K562 (cell line): Measurements from ENCODE around the gene MMP19. TPM values are rescaled to one million over a fixed set of nuclear protein-coding genes. Genes with fewer than 3 reads are reported as not detected.

Experiments
- BCL6 ChIP-seq: fragments of 250-450 bp; sonication (Bioruptor Pico); IDR thresholded peaks from 2 replicates; pipeline ENCODE4 v1.4.0; 2020
- CBFA2T2 ChIP-seq: fragments of 450-650 bp; conservative IDR thresholded peaks from 2 replicates; pipeline ENCODE4 v1.6.1; 2017; ENCODE audit warnings: mild to moderate bottlenecking
- CHD1 ChIP-seq: fragments of 200-600 bp; sonication (generic); IDR thresholded peaks from one replicate; pipeline ENCODE4 v1.6.1; 2012; ENCODE audit warnings: mild to moderate bottlenecking, moderate library complexity, low read length, inconsistent platforms
- CXXC5 ChIP-seq: fragments of 250-450 bp; sonication (Bioruptor Pico); IDR thresholded peaks from 2 replicates; pipeline ENCODE4 v1.8.0; 2022; ENCODE audit warnings: inconsistent platforms, mild to moderate bottlenecking, moderate library complexity
- EP400 ChIP-seq: fragments of 450-650 bp; IDR thresholded peaks from 2 replicates; pipeline ENCODE4 v1.6.1; 2017; ENCODE audit warnings: antibody characterized with exemption, mild to moderate bottlenecking, moderate library complexity
- FOXM1 ChIP-seq, 2 experiments: fragments of 450-650 bp in 1 of 2; sonication (generic) in 1 of 2; formaldehyde crosslinking in 1 of 2; IDR thresholded peaks; 2 replicates each; pipeline versions ENCODE4 v1.6.1 to v1.9.0; 2017 to 2022; ENCODE audit warnings: low read depth in 2 of 2, mild to moderate bottlenecking in 2 of 2, missing genetic modification reagents in 1 of 2, moderate library complexity in 1 of 2
- IRF1 ChIP-seq: sonication (generic); formaldehyde crosslinking; IDR thresholded peaks from 2 replicates; pipeline ENCODE4 v1.8.0; 2022; ENCODE audit warnings: missing genetic modification reagents, mild to moderate bottlenecking, borderline replicate concordance
- MCM3 ChIP-seq: fragments of 450-650 bp; IDR thresholded peaks from 2 replicates; pipeline ENCODE4 v1.6.1; 2016
- MNT ChIP-seq, 2 experiments: fragments of 450-650 bp; conservative IDR thresholded peaks; 2 replicates each; pipeline ENCODE4 v1.6.1; 2017; ENCODE audit warnings: mild to moderate bottlenecking in 2 of 2, moderate library complexity in 2 of 2
- MTA2 ChIP-seq: fragments of 450-650 bp; IDR thresholded peaks from 2 replicates; pipeline ENCODE4 v1.6.1; 2016; ENCODE audit warnings: low read depth
- NEUROD1 ChIP-seq: fragments of 150-350 bp; IDR thresholded peaks from 2 replicates; pipeline ENCODE4 v1.6.1; 2014; ENCODE audit warnings: borderline replicate concordance, low read length, low read depth; ENCODE audit not compliant: partially characterized antibody
- OTX1 ChIP-seq: fragments of 450-650 bp; formaldehyde crosslinking; IDR thresholded peaks from 2 replicates; pipeline ENCODE4 v1.4.0; 2022; ENCODE audit warnings: mild to moderate bottlenecking
- POLR2B ChIP-seq: fragments of 450-650 bp; IDR thresholded peaks from 2 replicates; pipeline ENCODE4 v1.6.1; 2018; ENCODE audit warnings: low read depth; ENCODE audit not compliant: partially characterized antibody
- POU5F1 ChIP-seq: fragments of 150-350 bp; IDR thresholded peaks from 2 replicates; pipeline ENCODE4 v1.6.1; 2014; ENCODE audit warnings: borderline replicate concordance, low read length, low read depth, mild to moderate bottlenecking; ENCODE audit not compliant: partially characterized antibody
- RB1 ChIP-seq: fragments of 450-650 bp; IDR thresholded peaks from 2 replicates; pipeline ENCODE4 v1.6.1; 2017; ENCODE audit warnings: low read depth, mild to moderate bottlenecking
- RCOR1 ChIP-seq, 2 experiments: IDR thresholded peaks; 2 replicates each; pipeline ENCODE4 v1.6.1; 2012; ENCODE audit warnings: low read depth in 2 of 2, low read length in 2 of 2, borderline replicate concordance in 1 of 2, improper control_type of control experiment in 1 of 2
- SUPT5H ChIP-seq: fragments of 450-650 bp; IDR thresholded peaks from 2 replicates; pipeline ENCODE4 v1.6.1; 2016
- ZBTB12 ChIP-seq: fragments of 250-450 bp; sonication (Bioruptor Pico); IDR thresholded peaks from 2 replicates; pipeline ENCODE4 v1.4.0; 2020
- ZNF253 ChIP-seq: fragments of 250-450 bp; sonication (Bioruptor Pico); conservative IDR thresholded peaks from 2 replicates; pipeline ENCODE4 v1.6.1; 2021; ENCODE audit warnings: mild to moderate bottlenecking
- ZNF354B ChIP-seq: fragments of 250-450 bp; sonication (Bioruptor Pico); IDR thresholded peaks from 2 replicates; pipeline ENCODE4 v1.4.0; 2020
- polyA plus RNA-seq, 8 experiments: library from polyadenylated mRNA; depleted of rRNA in 4 of 8; stranded (reverse) in 5 of 8; unstranded in 3 of 8; fragments of >200 nt; fragmentation: Nextera tagmentation in 2 of 8; fragmentation: Illumina TruSeq in 1 of 8; extraction: Ambion mirVana in 2 of 8; extraction: Trizol in 1 of 8; gene quantifications; 2 replicates each; pipeline versions ENCODE4 v1.2.1 to v1.2.3, GENCODE V29; 2011 to 2014; ENCODE audit warnings: inconsistent platforms in 1 of 8, missing spikeins in 1 of 8
- total RNA-seq, 7 experiments: library from RNA; depleted of rRNA in 6 of 7; stranded (reverse); fragments of >200 nt in 6 of 7; fragmentation: Illumina TruSeq in 2 of 7; extraction: Trizol in 2 of 7; gene quantifications; 2 replicates each; pipeline versions ENCODE4 v1.2.1 to v1.2.3, GENCODE V29; 2011 to 2021; ENCODE audit warnings: low replicate concordance in 1 of 7

The MMP19 gene
- total and polyA plus RNA-seq, 9 of the 15 experiments (the other 6 are each of a cell fraction or from before 2014, with no cell fraction given): 0.14 to 1.6 (median 0.66) TPM

- no peak for TF ChIP-seq RB1
- TF ChIP-seq RCOR1 (IDR thresholded peaks at IDR 0.05; ENCODE audit: borderline replicate concordance in 1 of 2, low read depth in 2 of 2, low read length in 2 of 2): no peak
- TF ChIP-seq MTA2: no peak
- TF ChIP-seq CHD1: no peak
- no peak for TF ChIP-seq POU5F1
- TF ChIP-seq SUPT5H: no peak
- TF ChIP-seq ZNF253 (CRISPR knock-in tag): no peak
- TF ChIP-seq OTX1 (CRISPR knock-in tag): 0 out of 2 replicates have a peak, but pooled peaks have one; percentile 39
- no peak for TF ChIP-seq FOXM1 (IDR thresholded peaks at IDR 0.05; ENCODE audit: low read depth)
- no peak for TF ChIP-seq FOXM1 (CRISPR knock-in tag; IDR thresholded peaks at IDR 0.05; ENCODE audit: low read depth)
- TF ChIP-seq EP400: peak; percentile 67
- peak; percentile 60; the same call in 1 of the 2 replicates for TF ChIP-seq ZBTB12 (CRISPR knock-in tag)
- TF ChIP-seq POLR2B: peak; percentile 43
- no peak for TF ChIP-seq ZNF354B (CRISPR knock-in tag)
- no peak for TF ChIP-seq BCL6 (CRISPR knock-in tag)
- peak; percentile 58 for TF ChIP-seq NEUROD1
- no peak for TF ChIP-seq IRF1 (CRISPR knock-in tag)
- TF ChIP-seq CBFA2T2: no peak
- peak; percentile 82 to 84 for TF ChIP-seq MNT (conservative IDR thresholded peaks at IDR 0.05)
- TF ChIP-seq MCM3: no peak
- TF ChIP-seq CXXC5 (CRISPR knock-in tag): peak; percentile 49
These were observed 11.9 kb downstream of the MMP19 start (continued) for GRCh38 chr12:55830601-55831446.
